Breast epithelium (tissue), 4 donors: Measurements from ENCODE around the gene MID1IP1. TPM values are rescaled to one million over a fixed set of nuclear protein-coding genes. Genes with fewer than 3 reads are reported as not detected.
A peak's percentile ranks its signal among the peaks of the same experiment; 100 is the strongest.

Experiments used
- DNase-seq, 2 donors: peaks; one replicate each; pipeline ENCODE4 v3.0.0-alpha.2; 2019; ENCODE audit warnings: low spot score in 2 of 2
- H3K27ac ChIP-seq, 2 donors: fragments of 200-600 bp; sonication (generic) in 1 of 2; one replicate each; pipeline ENCODE4 v1.5.1; 2016 to 2019; ENCODE audit warnings: mild to moderate bottlenecking in 1 of 2
- H3K27me3 ChIP-seq, 2 donors: fragments of 200-600 bp; sonication (generic) in 1 of 2; one replicate each; pipeline versions ENCODE4 v1.5.1 to v1.6.0; 2017 to 2019; ENCODE audit warnings: control low read depth in 1 of 2, mild to moderate bottlenecking in 1 of 2
- H3K36me3 ChIP-seq: fragments of 200-600 bp; one replicate; pipeline ENCODE4 v1.5.1; 2019
- H3K4me1 ChIP-seq, 2 donors: fragments of 200-600 bp; sonication (generic); one replicate each; pipeline ENCODE4 v1.5.1; 2016 to 2019; ENCODE audit warnings: control low read depth in 1 of 2
- H3K4me3 ChIP-seq, 3 donors: fragments of 200-600 bp; sonication (generic); 1 replicate in 2 of 3; 2 replicates in 1 of 3; pipeline ENCODE4 v1.5.1; 2016 to 2019; ENCODE audit warnings: mild to moderate bottlenecking in 3 of 3, moderate library complexity in 2 of 3
- H3K9me3 ChIP-seq, 2 donors: fragments of 200-600 bp; sonication (generic) in 1 of 2; one replicate each; pipeline ENCODE4 v1.5.1; 2016 to 2019; ENCODE audit warnings: control low read depth in 1 of 2
- POLR2A ChIP-seq: fragments of 450-650 bp; IDR thresholded peaks from one replicate; pipeline ENCODE4 v1.6.1; 2016; ENCODE audit warnings: antibody characterized with exemption, mild to moderate bottlenecking, moderate library complexity
- POLR2AphosphoS5 ChIP-seq, 3 donors: sonication (generic); formaldehyde crosslinking; IDR thresholded peaks; one replicate each; pipeline ENCODE4 v1.6.1; 2017; ENCODE audit warnings: antibody characterized with exemption in 3 of 3
- intact Hi-C: fragments of 100-400 bp; cut with DNase I; formaldehyde crosslinking; loops from one replicate; pipeline ENCODE4 v1.15.1; 2023; ENCODE audit warnings: low total_unique reads
- total RNA-seq, 3 donors: library from RNA; depleted of rRNA; stranded (reverse); fragments of >200 nt; gene quantifications; one replicate each; pipeline ENCODE4 v1.1.0, GENCODE V29; 2016
- TF ChIP-seq, protein P1 (sequence below), 3 donors: fragments of 450-650 bp; IDR thresholded peaks; one replicate each; pipeline ENCODE4 v1.5.1; 2016 to 2017; ENCODE audit warnings: antibody characterized with exemption in 3 of 3, mild to moderate bottlenecking in 3 of 3, moderate library complexity in 3 of 3

MID1IP1 gene
- total RNA-seq, 3 donors from 2014 or later = 21.7 to 103 (median 33.4) TPM

DNA sequence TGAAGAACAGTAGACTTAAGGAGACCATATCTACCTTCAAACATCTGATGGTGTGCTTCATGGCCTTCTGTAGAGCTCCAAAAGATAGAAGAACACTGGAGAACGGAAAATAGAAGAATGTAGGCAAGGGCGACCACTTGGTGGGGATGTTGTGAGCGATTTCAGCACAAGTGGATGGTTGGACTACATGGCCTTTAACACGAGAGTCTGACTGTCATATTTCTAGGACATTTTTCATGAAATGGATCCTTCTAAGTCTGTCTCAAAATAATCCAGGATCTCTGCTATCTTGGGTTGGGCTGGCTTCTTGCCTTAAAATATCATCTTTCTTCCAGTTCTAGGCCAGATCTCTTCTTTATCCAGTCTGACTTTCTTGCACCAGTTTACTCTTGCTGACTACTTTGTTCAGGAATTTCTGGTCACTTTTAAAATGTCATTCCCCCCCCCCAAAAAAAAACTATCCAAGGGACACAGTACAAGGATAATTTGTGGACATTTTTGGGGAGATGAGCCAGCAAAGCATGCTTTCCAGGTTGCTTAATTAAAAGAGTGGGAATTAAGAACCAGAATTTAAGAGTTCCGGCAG lies 1.2 kb upstream of the MID1IP1 start:
- Histone ChIP-seq H3K4me1 (no peaks in the 10 kb centered on the region), H3K9me3 (no peaks in the 10 kb centered on the region), H3K36me3 (no peaks in the 10 kb centered on the region), H3K27me3 (peaks cover 0 to 31% of the 10 kb centered on the region in 2 donors), H3K4me3 (no peak overlapping the region), H3K27ac (no peak overlapping the region)
- DNase-seq = no peak
- intact Hi-C loops = no loop called here
- TF ChIP-seq POLR2AphosphoS5 (IDR thresholded peaks at IDR 0.05) (no peak), POLR2A (no peak)
- TF ChIP-seq, protein P1, sequence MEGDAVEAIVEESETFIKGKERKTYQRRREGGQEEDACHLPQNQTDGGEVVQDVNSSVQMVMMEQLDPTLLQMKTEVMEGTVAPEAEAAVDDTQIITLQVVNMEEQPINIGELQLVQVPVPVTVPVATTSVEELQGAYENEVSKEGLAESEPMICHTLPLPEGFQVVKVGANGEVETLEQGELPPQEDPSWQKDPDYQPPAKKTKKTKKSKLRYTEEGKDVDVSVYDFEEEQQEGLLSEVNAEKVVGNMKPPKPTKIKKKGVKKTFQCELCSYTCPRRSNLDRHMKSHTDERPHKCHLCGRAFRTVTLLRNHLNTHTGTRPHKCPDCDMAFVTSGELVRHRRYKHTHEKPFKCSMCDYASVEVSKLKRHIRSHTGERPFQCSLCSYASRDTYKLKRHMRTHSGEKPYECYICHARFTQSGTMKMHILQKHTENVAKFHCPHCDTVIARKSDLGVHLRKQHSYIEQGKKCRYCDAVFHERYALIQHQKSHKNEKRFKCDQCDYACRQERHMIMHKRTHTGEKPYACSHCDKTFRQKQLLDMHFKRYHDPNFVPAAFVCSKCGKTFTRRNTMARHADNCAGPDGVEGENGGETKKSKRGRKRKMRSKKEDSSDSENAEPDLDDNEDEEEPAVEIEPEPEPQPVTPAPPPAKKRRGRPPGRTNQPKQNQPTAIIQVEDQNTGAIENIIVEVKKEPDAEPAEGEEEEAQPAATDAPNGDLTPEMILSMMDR (IDR thresholded peaks at IDR 0.05) = no peak

DNA sequence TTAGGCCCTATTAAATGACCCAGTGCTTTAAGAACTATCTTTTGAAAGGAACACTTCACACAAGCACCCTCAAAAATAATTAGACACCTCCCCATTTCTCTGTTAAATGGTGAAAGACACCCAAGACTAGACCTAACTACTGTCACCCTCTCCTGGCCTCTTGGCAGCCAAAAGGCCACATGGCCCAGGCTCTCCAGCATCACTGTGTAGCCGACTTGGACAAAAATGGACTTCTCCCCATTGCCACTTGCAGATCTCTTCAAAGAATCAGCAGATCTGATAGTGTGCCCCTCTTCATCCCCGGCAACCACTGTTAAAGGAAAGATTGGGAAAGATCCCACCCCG lies 2.0 kb downstream of the MID1IP1 start:
- DNase-seq = no peak
- intact Hi-C loops = no loop called here
- Histone ChIP-seq H3K27ac (peak overlapping the region; percentile 87 to 89), H3K9me3 (no peaks in the 10 kb centered on the region), H3K27me3 (peaks cover 0 to 25% of the 10 kb centered on the region in 2 donors), H3K4me1 (no peaks in the 10 kb centered on the region), H3K4me3 (peak overlapping the region; percentile 63 to 72 (median 69)), H3K36me3 (no peaks in the 10 kb centered on the region)
- TF ChIP-seq, protein P1 (IDR thresholded peaks at IDR 0.05) = no peak
- no peak for TF ChIP-seq POLR2A
- no peak for TF ChIP-seq POLR2AphosphoS5 (IDR thresholded peaks at IDR 0.05)

DNA sequence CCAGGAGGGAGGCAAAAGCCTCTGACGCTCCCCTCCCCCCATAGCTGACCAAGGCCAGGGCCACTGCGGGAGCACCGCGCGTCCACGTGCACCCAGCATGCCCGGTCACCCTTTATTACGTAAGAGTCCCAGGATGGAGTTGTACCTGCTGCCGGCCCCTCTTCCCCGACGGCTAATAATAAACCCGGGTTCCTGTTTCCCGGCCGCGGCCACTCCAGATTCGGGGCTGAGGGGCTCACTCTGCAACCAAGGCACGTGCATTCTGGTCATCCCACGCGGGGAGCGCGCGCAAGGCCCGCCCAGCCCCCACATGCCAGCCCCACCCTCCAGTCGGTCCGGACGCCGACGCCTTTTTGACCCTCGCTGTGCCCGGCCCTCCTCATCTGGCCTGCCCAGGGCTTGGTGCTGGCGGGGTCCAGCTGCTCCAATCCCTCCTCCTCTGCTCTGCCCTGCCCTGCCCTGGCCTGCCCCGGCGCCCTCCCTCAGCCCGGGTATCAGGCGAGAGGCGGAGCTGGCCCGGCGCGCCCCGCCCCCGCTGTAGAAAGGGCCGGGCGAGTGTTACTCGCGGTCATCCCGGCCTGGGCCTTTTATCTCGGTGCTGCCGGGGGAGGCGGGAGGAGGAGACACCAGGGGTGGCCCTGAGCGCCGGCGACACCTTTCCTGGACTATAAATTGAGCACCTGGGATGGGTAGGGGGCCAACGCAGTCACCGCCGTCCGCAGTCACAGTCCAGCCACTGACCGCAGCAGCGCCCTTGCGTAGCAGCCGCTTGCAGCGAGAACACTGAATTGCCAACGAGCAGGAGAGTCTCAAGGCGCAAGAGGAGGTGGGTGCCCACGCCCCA lies 2.6 kb downstream of the MID1IP1 start:
- Histone ChIP-seq H3K4me3 (peak overlapping the region; percentile 63 to 72 (median 69)), H3K27me3 (peaks cover 0 to 25% of the 10 kb centered on the region in 2 donors), H3K36me3 (no peaks in the 10 kb centered on the region), H3K9me3 (no peaks in the 10 kb centered on the region), H3K27ac (peak overlapping the region; percentile 87 to 89), H3K4me1 (no peaks in the 10 kb centered on the region)
- intact Hi-C loops = no loop called here
- peak; percentile 57 for TF ChIP-seq POLR2A
- TF ChIP-seq POLR2AphosphoS5 (IDR thresholded peaks at IDR 0.05) = peak; percentile 9 to 48 (median 31)
- TF ChIP-seq, protein P1 (IDR thresholded peaks at IDR 0.05) = no peak
- DNase-seq = peak; percentile 62 to 66

DNA sequence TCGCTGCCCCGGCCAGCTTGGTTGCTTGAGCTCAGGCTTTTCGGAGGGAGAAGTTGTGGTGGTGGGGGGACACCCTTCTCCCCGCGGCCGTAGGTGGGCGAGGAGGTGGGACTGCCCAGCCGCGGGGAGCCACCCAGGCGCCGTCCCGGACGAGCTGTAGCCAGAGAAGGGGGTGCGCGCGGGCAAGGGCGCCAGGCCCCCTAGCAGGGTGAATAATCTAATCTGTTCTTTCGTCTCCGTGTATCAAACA lies 3.1 kb downstream of the MID1IP1 start:
- H3K4me3 ChIP-seq = peak overlapping the region; percentile 63 to 72 (median 69)
- peak overlapping the region; percentile 87 to 89 for H3K27ac ChIP-seq
- peaks cover 0 to 25% of the 10 kb centered on the region in 2 donors for H3K27me3 ChIP-seq
- intact Hi-C loops = no loop called here
- H3K4me1 ChIP-seq = no peaks in the 10 kb centered on the region
- no peak for DNase-seq
- H3K36me3 ChIP-seq = no peaks in the 10 kb centered on the region
- no peaks in the 10 kb centered on the region for H3K9me3 ChIP-seq
- peak; percentile 0 for TF ChIP-seq POLR2A
- TF ChIP-seq, protein P1 (IDR thresholded peaks at IDR 0.05) = no peak

DNA sequence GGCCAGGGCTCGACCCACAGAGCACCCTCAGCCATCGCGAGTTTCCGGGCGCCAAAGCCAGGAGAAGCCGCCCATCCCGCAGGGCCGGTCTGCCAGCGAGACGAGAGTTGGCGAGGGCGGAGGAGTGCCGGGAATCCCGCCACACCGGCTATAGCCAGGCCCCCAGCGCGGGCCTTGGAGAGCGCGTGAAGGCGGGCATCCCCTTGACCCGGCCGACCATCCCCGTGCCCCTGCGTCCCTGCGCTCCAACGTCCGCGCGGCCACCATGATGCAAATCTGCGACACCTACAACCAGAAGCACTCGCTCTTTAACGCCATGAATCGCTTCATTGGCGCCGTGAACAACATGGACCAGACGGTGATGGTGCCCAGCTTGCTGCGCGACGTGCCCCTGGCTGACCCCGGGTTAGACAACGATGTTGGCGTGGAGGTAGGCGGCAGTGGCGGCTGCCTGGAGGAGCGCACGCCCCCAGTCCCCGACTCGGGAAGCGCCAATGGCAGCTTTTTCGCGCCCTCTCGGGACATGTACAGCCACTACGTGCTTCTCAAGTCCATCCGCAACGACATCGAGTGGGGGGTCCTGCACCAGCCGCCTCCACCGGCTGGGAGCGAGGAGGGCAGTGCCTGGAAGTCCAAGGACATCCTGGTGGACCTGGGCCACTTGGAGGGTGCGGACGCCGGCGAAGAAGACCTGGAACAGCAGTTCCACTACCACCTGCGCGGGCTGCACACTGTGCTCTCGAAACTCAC lies 3.6 kb downstream of the MID1IP1 start:
- DNase-seq = peak; percentile 27 to 49
- Histone ChIP-seq H3K4me1 (no peaks in the 10 kb centered on the region), H3K4me3 (peak overlapping the region; percentile 63 to 72 (median 69)), H3K27ac (peak overlapping the region; percentile 87 to 89), H3K9me3 (no peaks in the 10 kb centered on the region), H3K27me3 (peaks cover 0 to 20% of the 10 kb centered on the region in 2 donors), H3K36me3 (no peaks in the 10 kb centered on the region)
- TF ChIP-seq, protein P1 (IDR thresholded peaks at IDR 0.05) = no peak
- TF ChIP-seq POLR2AphosphoS5 (IDR thresholded peaks at IDR 0.05) = peak in 1 of 3 donors; percentile 16
- intact Hi-C loops = no loop called here
